ENCODE data around the gene PATL2.

DNA sequence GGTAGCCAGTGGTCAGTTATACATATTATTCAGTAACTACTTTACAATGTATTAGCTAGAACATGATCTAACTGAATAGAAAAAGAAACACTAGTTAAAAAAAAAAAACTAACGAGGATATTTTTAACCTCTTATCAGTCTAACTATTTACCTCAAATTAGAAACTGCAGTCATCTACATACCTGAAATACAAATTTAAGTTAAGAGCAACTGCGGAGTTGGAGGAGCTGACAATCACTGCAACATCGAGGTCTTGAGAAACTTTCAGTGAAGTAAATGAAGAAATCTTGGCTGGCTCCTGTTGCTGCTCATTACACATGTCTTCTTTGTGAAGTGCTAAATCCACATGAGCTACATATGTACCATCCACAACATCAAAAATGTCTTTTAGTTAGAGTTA lies 54.2 kb downstream of the PATL2 start:
- TF ChIP-seq CTCF (conservative IDR thresholded peaks at IDR 0.05; ENCODE audit: low read depth, low read length), result no peak
- no peak for TF ChIP-seq EZH2 (IDR thresholded peaks at IDR 0.05; ENCODE audit: borderline replicate concordance, low read depth, low read length, poor library complexity, severe bottlenecking)
